ENCODE data around the gene SGMS1.

DNA sequence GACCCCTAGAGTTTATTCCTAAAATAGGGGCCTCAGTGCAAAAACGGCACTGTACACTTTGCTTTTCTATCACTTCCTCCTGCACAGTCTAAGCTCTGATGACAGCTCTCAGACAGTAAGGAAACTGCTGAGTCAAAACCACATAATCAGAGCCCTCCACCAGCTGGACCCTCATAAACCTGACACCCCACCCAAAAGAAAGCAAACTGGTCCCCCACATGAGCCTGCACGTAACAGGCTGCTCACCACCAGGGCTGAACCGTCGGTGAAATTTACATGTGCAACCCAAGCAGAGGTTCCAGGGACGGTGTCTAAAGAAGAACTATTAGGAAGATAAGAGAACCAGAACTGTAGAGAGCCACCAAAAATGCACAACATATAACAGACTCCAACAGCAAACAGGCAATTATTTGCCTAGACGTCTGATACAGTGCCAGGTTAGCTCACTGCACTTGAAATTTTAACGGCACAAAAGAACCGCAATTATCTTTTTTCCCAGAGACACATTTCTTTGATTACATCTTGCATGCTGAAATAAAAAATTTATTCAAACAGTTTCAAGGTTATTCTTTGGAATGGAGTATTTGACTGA, 19.6 kb downstream of the SGMS1 start:
- TF ChIP-seq, protein P1, sequence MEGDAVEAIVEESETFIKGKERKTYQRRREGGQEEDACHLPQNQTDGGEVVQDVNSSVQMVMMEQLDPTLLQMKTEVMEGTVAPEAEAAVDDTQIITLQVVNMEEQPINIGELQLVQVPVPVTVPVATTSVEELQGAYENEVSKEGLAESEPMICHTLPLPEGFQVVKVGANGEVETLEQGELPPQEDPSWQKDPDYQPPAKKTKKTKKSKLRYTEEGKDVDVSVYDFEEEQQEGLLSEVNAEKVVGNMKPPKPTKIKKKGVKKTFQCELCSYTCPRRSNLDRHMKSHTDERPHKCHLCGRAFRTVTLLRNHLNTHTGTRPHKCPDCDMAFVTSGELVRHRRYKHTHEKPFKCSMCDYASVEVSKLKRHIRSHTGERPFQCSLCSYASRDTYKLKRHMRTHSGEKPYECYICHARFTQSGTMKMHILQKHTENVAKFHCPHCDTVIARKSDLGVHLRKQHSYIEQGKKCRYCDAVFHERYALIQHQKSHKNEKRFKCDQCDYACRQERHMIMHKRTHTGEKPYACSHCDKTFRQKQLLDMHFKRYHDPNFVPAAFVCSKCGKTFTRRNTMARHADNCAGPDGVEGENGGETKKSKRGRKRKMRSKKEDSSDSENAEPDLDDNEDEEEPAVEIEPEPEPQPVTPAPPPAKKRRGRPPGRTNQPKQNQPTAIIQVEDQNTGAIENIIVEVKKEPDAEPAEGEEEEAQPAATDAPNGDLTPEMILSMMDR (IDR thresholded peaks at IDR 0.05; ENCODE audit: poor library complexity, severe bottlenecking), result no peak
- no peak for TF ChIP-seq EZH2 (IDR thresholded peaks at IDR 0.05; ENCODE audit: borderline replicate concordance, insufficient read depth, low read length, poor library complexity, severe bottlenecking)

Data from neural cell (in vitro differentiated cells).